Endodermal cell (in vitro differentiated cells): Measurements from ENCODE around the gene FMR1. TPM values are rescaled to one million over a fixed set of nuclear protein-coding genes. Genes with fewer than 3 reads are reported as not detected.

Source experiments
- DNase-seq: peaks from one replicate; pipeline ENCODE4 v3.0.0-alpha.2; 2017
- H3K27ac ChIP-seq: 2 replicates; pipeline ENCODE4 v1.5.1; 2013; ENCODE audit warnings: mild to moderate bottlenecking, low read depth, low read length, moderate library complexity
- H3K27me3 ChIP-seq: 2 replicates; pipeline ENCODE4 v1.6.1; 2013; ENCODE audit warnings: mild to moderate bottlenecking, low read length, moderate library complexity; ENCODE audit not compliant: insufficient read depth, control insufficient read depth, poor library complexity, severe bottlenecking
- H3K36me3 ChIP-seq: 2 replicates; pipeline ENCODE4 v1.7.0; 2013; ENCODE audit warnings: mild to moderate bottlenecking, low read length, moderate library complexity; ENCODE audit not compliant: control insufficient read depth, insufficient read depth
- H3K4me1 ChIP-seq: one replicate; pipeline ENCODE4 v1.7.0; 2013; ENCODE audit warnings: low read length; ENCODE audit not compliant: control insufficient read depth, insufficient read depth
- H3K4me3 ChIP-seq: 2 replicates; pipeline ENCODE4 v1.5.1; 2013; ENCODE audit warnings: mild to moderate bottlenecking, low read length, moderate library complexity
- H3K9ac ChIP-seq: 2 replicates; pipeline ENCODE4 v1.6.1; 2013; ENCODE audit warnings: mild to moderate bottlenecking, low read length, moderate library complexity; ENCODE audit not compliant: poor library complexity, severe bottlenecking; ENCODE audit errors: extremely low read depth
- H3K9me3 ChIP-seq: 2 replicates; pipeline ENCODE4 v1.6.1; 2013; ENCODE audit warnings: mild to moderate bottlenecking, low read length, moderate library complexity; ENCODE audit not compliant: control insufficient read depth
- H3K27ac Mint-ChIP-seq: 2 replicates; pipeline ENCODE4 v1.8.0; 2020; ENCODE audit warnings: mixed read lengths
- H3K27me3 Mint-ChIP-seq: 2 replicates; pipeline ENCODE4 v1.8.0; 2021; ENCODE audit warnings: mild to moderate bottlenecking, mixed read lengths; ENCODE audit not compliant: insufficient read depth
- H3K36me3 Mint-ChIP-seq: 2 replicates; pipeline ENCODE4 v1.8.0; 2020; ENCODE audit warnings: low read depth, mixed read lengths
- H3K4me1 Mint-ChIP-seq: 2 replicates; pipeline ENCODE4 v1.8.0; 2020; ENCODE audit warnings: mixed read lengths
- H3K4me3 Mint-ChIP-seq: 2 replicates; pipeline ENCODE4 v1.8.0; 2020; ENCODE audit warnings: mild to moderate bottlenecking, moderate library complexity, mixed read lengths
- H3K9me3 Mint-ChIP-seq: 2 replicates; pipeline ENCODE4 v1.8.0; 2020; ENCODE audit warnings: mild to moderate bottlenecking, mixed read lengths
- CTCF ChIP-seq: fragments of 200-600 bp; sonication (generic); conservative IDR thresholded peaks from 2 replicates; pipeline ENCODE4 v1.5.0; 2021; ENCODE audit warnings: antibody characterized with exemption, mild to moderate bottlenecking
- WGBS, 2 experiments: methylation state at CpG; one replicate each; pipeline versions ENCODE4 v1.1.5 to v1.1.7; 2013; ENCODE audit warnings: missing lambda C conversion rate in 2 of 2, mixed read lengths in 1 of 2; ENCODE audit not compliant: insufficient coverage in 1 of 2, insufficient read length in 1 of 2; 5-methylcytosine and 5-hydroxymethylcytosine counted together
- total RNA-seq, 2 donors: library from RNA; stranded (reverse); fragmentation: NEBNext Ultra II Directional in 1 of 2; extraction: Animal tissue kit (Norgen Biotek cat#: 25700) in 1 of 2; gene quantifications; 2 replicates in 1 of 2; 3 replicates in 1 of 2; pipeline ENCODE4 v1.2.1, GENCODE V29; 2021

Gene FMR1
- total RNA-seq, 2 donors from 2014 or later: 55.4 to 59.1 TPM

GRCh38 chrX:147876849-147877646 lies 34.7 kb upstream of the FMR1 start:
- no peak for DNase-seq
- no peak overlapping the region for H3K27ac ChIP-seq
- H3K27ac Mint-ChIP-seq: no peak overlapping the region
- peaks cover 47% of the 10 kb centered on the region for H3K9me3 Mint-ChIP-seq
- no peak overlapping the region for H3K4me3 Mint-ChIP-seq
- no peaks in the 10 kb centered on the region for H3K4me1 Mint-ChIP-seq
- TF ChIP-seq CTCF: no peak
- no peaks in the 10 kb centered on the region for H3K27me3 ChIP-seq
- no peaks in the 10 kb centered on the region for H3K9me3 ChIP-seq
- no peaks in the 10 kb centered on the region for H3K27me3 Mint-ChIP-seq
- no peaks in the 10 kb centered on the region for H3K36me3 Mint-ChIP-seq
- H3K4me3 ChIP-seq: no peak overlapping the region
- no peaks in the 10 kb centered on the region for H3K36me3 ChIP-seq
- WGBS, 2 experiments: 80 to 100% methylated on average over 1 of the region's 4 CpGs
- no peak overlapping the region for H3K9ac ChIP-seq
- no peaks in the 10 kb centered on the region for H3K4me1 ChIP-seq

GRCh38 chrX:147877726-147878125 lies 34.0 kb upstream of the FMR1 start:
- no peak for TF ChIP-seq CTCF
- H3K4me3 ChIP-seq: no peak overlapping the region
- no peak overlapping the region for H3K9ac ChIP-seq
- Mint-ChIP-seq H3K27ac (no peak overlapping the region), H3K4me1 (no peaks in the 10 kb centered on the region), H3K9me3 (peaks cover 47% of the 10 kb centered on the region), H3K4me3 (no peak overlapping the region), H3K36me3 (no peaks in the 10 kb centered on the region), H3K27me3 (no peaks in the 10 kb centered on the region)
- DNase-seq: no peak
- H3K27me3 ChIP-seq: no peaks in the 10 kb centered on the region
- H3K9me3 ChIP-seq: no peaks in the 10 kb centered on the region
- H3K4me1 ChIP-seq: no peaks in the 10 kb centered on the region
- 90 to 92% methylated on average over 2 to 4 of the region's 5 CpGs for WGBS, 2 experiments
- no peak overlapping the region for H3K27ac ChIP-seq
- H3K36me3 ChIP-seq: no peaks in the 10 kb centered on the region

GRCh38 chrX:147884958-147885357 lies 26.8 kb upstream of the FMR1 start:
- H3K4me3 Mint-ChIP-seq: no peak overlapping the region
- H3K4me1 Mint-ChIP-seq: no peaks in the 10 kb centered on the region
- H3K27ac ChIP-seq: no peak overlapping the region
- H3K9me3 Mint-ChIP-seq: peaks cover 65% of the 10 kb centered on the region
- H3K36me3 ChIP-seq: no peaks in the 10 kb centered on the region
- no peaks in the 10 kb centered on the region for H3K27me3 ChIP-seq
- H3K4me1 ChIP-seq: no peaks in the 10 kb centered on the region
- H3K27ac Mint-ChIP-seq: no peak overlapping the region
- WGBS, 2 experiments: 83 to 100% methylated on average over 1 to 2 of the region's 2 CpGs
- DNase-seq: no peak
- H3K36me3 Mint-ChIP-seq: no peaks in the 10 kb centered on the region
- no peaks in the 10 kb centered on the region for H3K9me3 ChIP-seq
- no peak overlapping the region for H3K4me3 ChIP-seq
- H3K9ac ChIP-seq: no peak overlapping the region
- no peaks in the 10 kb centered on the region for H3K27me3 Mint-ChIP-seq
- no peak for TF ChIP-seq CTCF
